Fibroblast of villous mesenchyme (primary cell): ENCODE results near the gene OSGIN1. TPM values are rescaled to one million over a fixed set of nuclear protein-coding genes. Genes with fewer than 3 reads are reported as not detected.

Source experiments
- DNase-seq: peaks from one replicate; pipeline ENCODE4 v3.0.0-alpha.2; 2010; ENCODE audit warnings: low read depth
- H3K4me3 ChIP-seq: 2 replicates; pipeline ENCODE4 v1.5.1; 2011; ENCODE audit warnings: low read depth, mild to moderate bottlenecking, low read length
- total RNA-seq: library from RNA; depleted of rRNA; stranded (reverse); fragments of >200 nt; gene quantifications from 2 replicates; pipeline ENCODE4 v1.2.3, GENCODE V29; 2012
- TF ChIP-seq, protein P1 (sequence below): IDR thresholded peaks from 2 replicates; pipeline ENCODE4 v1.5.1; 2012; ENCODE audit warnings: low read depth, mild to moderate bottlenecking, low read length; ENCODE audit not compliant: insufficient read depth

OSGIN1 gene
- total RNA-seq, 1 donor, result 6.5 TPM

DNA sequence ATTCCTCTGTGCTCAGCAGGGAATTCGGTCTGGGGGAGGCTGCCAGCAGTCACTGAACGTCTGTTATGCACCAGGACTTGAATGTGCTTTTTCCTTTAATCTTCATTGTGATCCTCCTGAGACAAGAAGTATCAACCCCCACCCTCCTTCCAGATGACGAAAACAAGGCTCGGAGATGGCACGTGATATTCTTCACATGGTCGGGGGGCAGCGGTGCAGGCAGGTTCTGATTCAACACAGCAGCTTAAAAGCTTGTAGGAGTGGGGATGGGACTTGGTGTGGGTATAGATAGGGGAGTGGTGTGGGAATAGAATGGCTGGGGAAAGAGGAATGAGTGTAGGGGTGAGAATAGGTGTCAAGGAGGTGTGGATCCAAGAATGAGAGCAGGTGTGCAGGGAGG, 21.4 kb downstream of the OSGIN1 start:
- TF ChIP-seq, protein P1, sequence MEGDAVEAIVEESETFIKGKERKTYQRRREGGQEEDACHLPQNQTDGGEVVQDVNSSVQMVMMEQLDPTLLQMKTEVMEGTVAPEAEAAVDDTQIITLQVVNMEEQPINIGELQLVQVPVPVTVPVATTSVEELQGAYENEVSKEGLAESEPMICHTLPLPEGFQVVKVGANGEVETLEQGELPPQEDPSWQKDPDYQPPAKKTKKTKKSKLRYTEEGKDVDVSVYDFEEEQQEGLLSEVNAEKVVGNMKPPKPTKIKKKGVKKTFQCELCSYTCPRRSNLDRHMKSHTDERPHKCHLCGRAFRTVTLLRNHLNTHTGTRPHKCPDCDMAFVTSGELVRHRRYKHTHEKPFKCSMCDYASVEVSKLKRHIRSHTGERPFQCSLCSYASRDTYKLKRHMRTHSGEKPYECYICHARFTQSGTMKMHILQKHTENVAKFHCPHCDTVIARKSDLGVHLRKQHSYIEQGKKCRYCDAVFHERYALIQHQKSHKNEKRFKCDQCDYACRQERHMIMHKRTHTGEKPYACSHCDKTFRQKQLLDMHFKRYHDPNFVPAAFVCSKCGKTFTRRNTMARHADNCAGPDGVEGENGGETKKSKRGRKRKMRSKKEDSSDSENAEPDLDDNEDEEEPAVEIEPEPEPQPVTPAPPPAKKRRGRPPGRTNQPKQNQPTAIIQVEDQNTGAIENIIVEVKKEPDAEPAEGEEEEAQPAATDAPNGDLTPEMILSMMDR, result no peak
- DNase-seq, result no peak
- H3K4me3 ChIP-seq, result no peak overlapping the region

DNA sequence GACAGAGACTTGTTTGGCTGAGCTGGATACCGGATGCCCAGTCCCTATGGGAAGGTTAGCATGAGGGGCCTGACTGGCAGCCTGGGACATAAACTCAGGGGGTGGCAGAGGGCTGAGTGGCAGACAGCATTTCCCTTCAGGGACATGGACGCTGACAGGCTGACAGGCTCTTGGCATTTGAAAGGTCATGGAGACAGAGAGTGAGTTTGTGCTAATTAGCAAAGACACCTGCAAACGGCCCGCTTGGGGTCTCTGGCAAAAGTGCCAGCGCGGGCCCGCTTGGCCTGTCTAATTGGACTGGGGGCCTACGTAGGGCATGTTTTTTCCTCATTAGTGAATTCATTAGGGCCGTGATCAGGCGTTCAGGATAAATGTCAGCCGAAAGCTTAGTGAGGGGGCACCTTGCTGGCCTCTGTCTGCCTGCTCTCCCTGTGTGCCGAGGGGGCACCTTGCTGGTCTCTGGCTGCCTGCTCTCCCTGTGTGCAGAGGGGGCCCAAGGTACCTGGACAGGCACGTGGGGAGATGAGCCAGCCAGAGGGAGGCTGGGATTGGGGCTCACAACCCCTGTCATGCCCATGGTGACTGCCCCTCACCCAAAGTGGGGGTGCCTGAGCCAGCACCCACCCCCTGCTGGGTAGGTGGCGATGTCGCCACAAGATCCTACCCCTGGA, 22.7 kb downstream of the OSGIN1 start:
- no peak overlapping the region for H3K4me3 ChIP-seq
- TF ChIP-seq, protein P1, result no peak
- no peak for DNase-seq

DNA sequence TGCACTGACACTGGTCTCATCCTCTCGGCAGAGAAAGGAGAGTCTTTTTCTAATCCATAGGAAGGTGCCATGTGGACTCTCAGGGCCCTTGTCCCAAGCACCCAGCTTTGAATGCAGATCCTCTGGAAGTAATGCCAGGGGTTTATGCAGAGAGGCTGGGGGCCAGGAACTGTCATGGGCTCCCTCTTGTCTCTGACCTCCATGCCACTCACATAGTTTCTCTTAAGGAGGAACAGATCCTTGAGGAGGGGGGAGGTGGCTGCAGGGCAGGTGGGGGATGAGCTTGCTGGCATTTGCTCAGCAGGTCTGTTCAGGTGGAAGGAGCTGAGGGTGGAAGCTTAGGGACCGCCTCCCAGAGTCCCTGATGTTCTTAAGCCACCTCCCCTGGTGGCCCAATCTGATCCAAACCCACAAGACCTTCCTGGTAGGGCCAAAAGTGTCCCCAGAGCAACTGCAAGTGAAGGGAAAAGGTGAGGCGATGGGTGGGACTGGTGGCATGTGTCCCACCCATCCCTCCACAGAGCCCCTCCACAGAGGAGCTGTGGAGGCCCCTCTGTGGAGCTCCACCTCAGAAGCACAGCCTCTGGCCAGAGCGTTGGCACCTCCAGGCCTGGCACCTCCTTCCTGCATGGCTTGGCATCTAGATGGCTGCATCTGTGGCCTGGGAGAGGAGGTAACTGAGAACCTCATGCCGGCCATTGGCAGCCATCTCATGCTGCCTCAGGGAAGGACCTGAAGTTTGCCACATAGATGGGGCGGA, 24.2 kb downstream of the OSGIN1 start:
- H3K4me3 ChIP-seq, result no peak overlapping the region
- TF ChIP-seq, protein P1, result no peak
- no peak for DNase-seq

DNA sequence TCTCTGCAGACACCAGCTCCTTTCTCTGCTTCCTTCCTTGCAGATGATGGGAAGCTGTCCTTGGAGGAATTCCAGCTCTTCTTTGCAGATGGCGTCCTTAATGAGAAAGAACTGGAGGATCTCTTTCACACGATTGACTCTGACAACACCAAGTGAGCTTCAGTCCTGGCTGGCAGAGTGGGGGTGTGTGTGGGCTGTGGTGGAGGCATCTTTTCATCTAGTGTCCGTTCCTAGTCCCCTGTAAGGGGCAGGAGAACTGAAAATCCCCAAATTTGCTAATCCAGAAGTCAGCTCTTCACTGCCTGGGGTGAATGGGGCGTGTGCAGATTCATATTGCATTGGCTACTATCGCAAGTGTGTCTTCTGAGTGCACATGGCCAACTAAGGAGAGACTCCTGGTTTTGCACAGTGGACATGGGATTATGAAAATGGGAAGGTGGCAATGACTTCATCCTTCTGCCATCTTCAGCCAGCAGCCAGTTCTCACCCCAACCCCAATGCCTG, 25.4 kb downstream of the OSGIN1 start:
- no peak for DNase-seq
- no peak overlapping the region for H3K4me3 ChIP-seq
- TF ChIP-seq, protein P1, result no peak

DNA sequence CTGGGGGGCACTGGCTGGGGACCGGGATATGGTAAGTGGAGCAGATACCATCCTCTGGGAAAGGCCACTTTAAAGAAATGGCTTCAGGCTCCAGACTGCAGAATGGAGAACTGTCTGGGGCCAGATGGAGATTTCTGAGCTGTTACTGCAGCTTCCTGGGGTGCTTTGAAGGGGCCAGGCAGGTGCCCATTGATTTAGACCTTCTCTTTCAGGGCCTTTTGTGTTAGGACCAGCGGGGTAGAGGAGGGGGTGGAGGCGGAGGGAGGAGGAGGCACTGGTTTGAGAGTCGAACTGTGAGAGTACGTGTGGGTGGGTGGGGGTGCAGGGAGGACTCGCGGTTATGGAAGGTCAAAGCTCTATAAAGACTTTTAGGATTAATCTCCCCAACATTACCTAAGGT, 26.4 kb downstream of the OSGIN1 start:
- H3K4me3 ChIP-seq, result no peak overlapping the region
- TF ChIP-seq, protein P1, result no peak
- no peak for DNase-seq

DNA sequence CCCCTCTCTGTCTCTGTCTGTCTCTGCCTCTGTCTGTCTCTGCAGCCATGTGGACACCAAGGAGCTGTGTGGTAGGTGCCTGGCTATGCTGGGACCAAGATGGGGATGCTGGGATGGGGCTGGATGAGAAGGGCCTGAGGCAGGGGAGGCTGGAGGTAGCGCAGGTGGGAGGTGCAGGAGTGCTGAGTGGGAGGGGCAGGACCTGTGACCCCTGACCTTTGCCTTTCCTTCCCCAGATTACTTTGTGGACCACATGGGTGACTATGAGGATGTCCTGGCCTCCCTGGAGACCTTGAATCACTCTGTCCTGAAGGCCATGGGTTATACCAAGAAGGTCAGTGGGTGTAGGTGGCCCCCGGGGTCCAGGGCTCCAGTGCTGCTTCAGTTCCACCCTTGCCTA, 27.8 kb downstream of the OSGIN1 start:
- TF ChIP-seq, protein P1, result no peak

DNA sequence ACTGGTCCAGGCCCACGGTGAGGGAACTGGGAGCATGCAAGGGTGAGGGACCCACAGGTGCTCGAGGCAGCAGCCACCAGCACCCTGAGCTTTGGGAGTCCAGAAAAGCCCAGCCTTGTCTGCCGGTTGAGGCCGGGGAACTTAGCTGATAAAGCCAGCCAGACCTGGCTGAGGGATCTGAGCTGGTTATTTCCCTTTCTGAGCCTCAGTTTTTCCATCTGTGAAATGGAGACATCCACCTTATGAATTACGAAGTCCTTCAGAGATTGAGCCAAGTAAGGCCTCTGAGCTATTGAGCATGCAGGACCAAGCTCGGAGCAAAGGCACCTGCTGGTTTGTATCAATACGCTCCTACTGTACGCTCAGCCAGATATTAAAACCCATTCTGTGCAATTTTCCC, 28.8 kb downstream of the OSGIN1 start:
- no peak for DNase-seq
- TF ChIP-seq, protein P1, result no peak
- no peak overlapping the region for H3K4me3 ChIP-seq

More for the DNA sequence above, 27.8 kb downstream of the OSGIN1 start:
- DNase-seq, result no peak
- no peak overlapping the region for H3K4me3 ChIP-seq
